HepG2 (cell line): Measurements from ENCODE around the gene PXK. TPM values are rescaled to one million over a fixed set of nuclear protein-coding genes. Genes with fewer than 3 reads are reported as not detected.

Experiments used
- ATAC-seq: fragments of 200-7000 bp; cut with Tn5 transposase; 3 replicates; pipeline ENCODE4 v1.9.1; 2020; ENCODE audit warnings: mild to moderate bottlenecking, moderate library complexity
- BruUV-seq: library from RNA; stranded (reverse); fragments of 400-500 nt; replicated peaks from 2 replicates; lab custom pipeline; 2021; lab: Mats Ljungman, UMichigan
- CTCF ChIA-PET: fragments of 300-600 bp; formaldehyde crosslinking; extraction: SDS; loops from one replicate; lab custom pipeline; 2021; ENCODE audit warnings: low total read pairs, inconsistent platforms, low intra/inter-chr PET ratio; lab: Yijun Ruan, JAX
- POLR2A ChIA-PET: fragments of 350-600 bp; sonication (Branson Sonifier 250); formaldehyde crosslinking; loops from one replicate; lab custom pipeline; 2020; ENCODE audit warnings: antibody characterized with exemption, inconsistent platforms; lab: Yijun Ruan, JAX
- DNase-seq: peaks from one replicate; pipeline ENCODE4 v3.0.0-alpha.2; 2015; ENCODE audit warnings: low spot score
- FAIRE-seq: peaks from 3 replicates; lab custom pipeline; 2011; peaks lifted over from hg19 to GRCh38; lab: Jason Lieb, UNC
- H2AFZ ChIP-seq: one replicate; pipeline ENCODE4 v1.6.1; 2011; ENCODE audit warnings: low read length, inconsistent platforms
- H3K27ac ChIP-seq: fragments of 300-600 bp; 3 replicates; pipeline ENCODE4 v1.8.0; 2011; ENCODE audit warnings: mixed run types, mild to moderate bottlenecking, mixed read lengths, low read length, inconsistent platforms; ENCODE audit not compliant: insufficient read depth; ENCODE audit errors: extremely low read length
- H3K27me3 ChIP-seq, 2 experiments: fragments of 200-600 bp in 1 of 2; 2 replicates in 1 of 2; 3 replicates in 1 of 2; pipeline versions ENCODE4 v1.6.0 to v1.8.0; 2011; ENCODE audit warnings: low read length in 2 of 2, mild to moderate bottlenecking in 2 of 2, moderate library complexity in 2 of 2, inconsistent platforms in 1 of 2; ENCODE audit not compliant: insufficient read depth in 2 of 2, control insufficient read depth in 1 of 2
- H3K36me3 ChIP-seq, 2 experiments: fragments of 200-600 bp in 1 of 2; replicated peaks in 1 of 2; 2 replicates in 1 of 2; 3 replicates in 1 of 2; pipeline versions ENCODE4 v1.5.1 to v1.8.0; 2011; ENCODE audit warnings: low read length in 2 of 2, inconsistent platforms in 1 of 2; ENCODE audit not compliant: insufficient read depth in 2 of 2, control insufficient read depth in 1 of 2
- H3K4me1 ChIP-seq: 2 replicates; pipeline ENCODE4 v1.5.1; 2012; ENCODE audit warnings: low read length, inconsistent platforms; ENCODE audit not compliant: insufficient read depth
- H3K4me2 ChIP-seq: 2 replicates; pipeline ENCODE4 v1.6.0; 2011; ENCODE audit warnings: low read depth, low read length, inconsistent platforms
- H3K4me3 ChIP-seq, 3 experiments: fragments of 200-600 bp in 1 of 3; sonication (generic), shearing (Covaris generic) in 1 of 3; replicated peaks in 1 of 3; 2 replicates each; pipeline ENCODE4 v1.5.1; 2011 to 2016; ENCODE audit warnings: low read length in 3 of 3, inconsistent platforms in 2 of 3, low read depth in 2 of 3, mild to moderate bottlenecking in 2 of 3, control low read depth in 1 of 3, mixed read lengths in 1 of 3; ENCODE audit not compliant: insufficient read depth in 1 of 3
- H3K79me2 ChIP-seq: one replicate; pipeline ENCODE4 v1.6.1; 2011; ENCODE audit warnings: low read length, inconsistent platforms; ENCODE audit not compliant: insufficient read depth
- H3K9ac ChIP-seq: 2 replicates; pipeline ENCODE4 v1.6.0; 2011; ENCODE audit warnings: mild to moderate bottlenecking, low read depth, low read length, inconsistent platforms; ENCODE audit not compliant: insufficient read depth
- H3K9me3 ChIP-seq: 2 replicates; pipeline ENCODE4 v1.5.1; 2012; ENCODE audit warnings: mild to moderate bottlenecking, low read length
- H4K20me1 ChIP-seq: 2 replicates; pipeline ENCODE4 v1.6.0; 2011; ENCODE audit warnings: inconsistent platforms, mild to moderate bottlenecking, low read length, moderate library complexity; ENCODE audit not compliant: insufficient read depth
- CBX5 ChIP-seq: sonication (generic); formaldehyde crosslinking; IDR thresholded peaks from 2 replicates; pipeline ENCODE4 v1.4.0; 2020; ENCODE audit warnings: missing genetic modification reagents, borderline replicate concordance
- DNMT1 ChIP-seq: sonication (generic); formaldehyde crosslinking; IDR thresholded peaks from 2 replicates; pipeline ENCODE4 v1.5.1; 2020; ENCODE audit warnings: mild to moderate bottlenecking, missing genetic modification reagents
- HDAC6 ChIP-seq: fragments of 200-600 bp; sonication (generic); IDR thresholded peaks from 2 replicates; pipeline ENCODE4 v1.7.0; 2017; ENCODE audit warnings: mild to moderate bottlenecking, antibody characterized with exemption, low read length, low read depth
- HNF4A ChIP-seq: sonication (generic); formaldehyde crosslinking; IDR thresholded peaks from 2 replicates; pipeline ENCODE4 v1.4.0; 2020; ENCODE audit warnings: missing genetic modification reagents
- POLR2G ChIP-seq: fragments of 200-400 bp; formaldehyde crosslinking; IDR thresholded peaks from 2 replicates; pipeline ENCODE4 v1.6.1; 2018; ENCODE audit warnings: mild to moderate bottlenecking, low read depth, low read length, moderate library complexity
- RFX3 ChIP-seq: IDR thresholded peaks from 2 replicates; pipeline ENCODE4 v1.6.1; 2016; ENCODE audit warnings: missing biosample characterization, missing genetic modification reagents
- TARDBP ChIP-seq: sonication (generic); formaldehyde crosslinking; IDR thresholded peaks from 2 replicates; pipeline ENCODE4 v1.8.0; 2022; ENCODE audit warnings: mild to moderate bottlenecking, missing genetic modification reagents
- THYN1 ChIP-seq: sonication (generic); formaldehyde crosslinking; IDR thresholded peaks from 2 replicates; pipeline ENCODE4 v1.8.1; 2023; ENCODE audit warnings: low read depth, mild to moderate bottlenecking, moderate library complexity, missing genetic modification reagents, borderline replicate concordance
- XBP1 ChIP-seq: sonication (generic); formaldehyde crosslinking; IDR thresholded peaks from 2 replicates; pipeline ENCODE4 v1.5.0; 2020; ENCODE audit warnings: missing genetic modification reagents
- ZNF224 ChIP-seq: sonication (generic); formaldehyde crosslinking; IDR thresholded peaks from 2 replicates; pipeline ENCODE4 v1.5.0; 2020; ENCODE audit warnings: mild to moderate bottlenecking, missing genetic modification reagents
- ZNF343 ChIP-seq: sonication (generic); formaldehyde crosslinking; IDR thresholded peaks from 2 replicates; pipeline ENCODE4 v1.4.0; 2020; ENCODE audit warnings: mild to moderate bottlenecking, missing genetic modification reagents
- ZSCAN20 ChIP-seq: sonication (generic); formaldehyde crosslinking; IDR thresholded peaks from 2 replicates; pipeline ENCODE4 v1.4.0; 2020; ENCODE audit warnings: missing genetic modification reagents, mild to moderate bottlenecking, borderline replicate concordance
- WGBS: methylation state at CpG from one replicate; pipeline ENCODE4 v1.1.6; 2017; ENCODE audit warnings: low lambda C conversion rate; 5-methylcytosine and 5-hydroxymethylcytosine counted together
- in situ Hi-C: cut with HindIII; loops from 2 replicates; pipeline ENCODE4 v1.10.0; 2017; ENCODE audit warnings: low pct_unique_long_range_greater_than_20kb; ENCODE audit not compliant: extremely low pct_ligation_motif_present
- intact Hi-C: fragments of 100-400 bp; cut with micrococcal nuclease; formaldehyde crosslinking; loops from one replicate; pipeline ENCODE4 v1.10.0; 2022; ENCODE audit not compliant: unreplicated experiment
- polyA plus RNA-seq, 8 experiments: library from polyadenylated mRNA; depleted of rRNA in 3 of 8; stranded (reverse) in 7 of 8; unstranded in 1 of 8; fragments of >200 nt; fragmentation: Illumina TruSeq in 4 of 8; extraction: Trizol in 4 of 8; gene quantifications; 2 replicates each; pipeline versions ENCODE4 v1.2.1 to v1.2.3, GENCODE V29; 2011 to 2016; ENCODE audit warnings: low read depth in 4 of 8, missing spikeins in 1 of 8, mixed read lengths in 1 of 8; ENCODE audit not compliant: insufficient read depth in 1 of 8
- total RNA-seq, 5 experiments: library from RNA; depleted of rRNA; stranded (reverse); fragments of >200 nt; fragmentation: Illumina TruSeq; extraction: Trizol; gene quantifications; 2 replicates each; pipeline ENCODE4 v1.2.3, GENCODE V29; 2016; ENCODE audit warnings: low read depth in 1 of 5
- TF ChIP-seq, protein P1 (sequence below): sonication (generic); formaldehyde crosslinking; IDR thresholded peaks from 2 replicates; pipeline ENCODE4 v1.4.0; 2020; ENCODE audit warnings: missing genetic modification reagents, low read depth, mild to moderate bottlenecking, borderline replicate concordance
- TF ChIP-seq, protein P2 (sequence below): sonication (generic); formaldehyde crosslinking; conservative IDR thresholded peaks from 2 replicates; pipeline ENCODE4 v1.8.0; 2022; ENCODE audit warnings: low read depth, missing genetic modification reagents
- TF ChIP-seq, protein P3 (sequence below): sonication (generic); formaldehyde crosslinking; IDR thresholded peaks from 2 replicates; pipeline ENCODE4 v1.8.0; 2022; ENCODE audit warnings: mild to moderate bottlenecking, missing genetic modification reagents; ENCODE audit not compliant: insufficient replicate concordance

Gene PXK
- total and polyA plus RNA-seq, 2 of the 13 experiments (the other 11 are each of a cell fraction or from before 2014, with no cell fraction given): 6.4 to 18.6 TPM

DNA sequence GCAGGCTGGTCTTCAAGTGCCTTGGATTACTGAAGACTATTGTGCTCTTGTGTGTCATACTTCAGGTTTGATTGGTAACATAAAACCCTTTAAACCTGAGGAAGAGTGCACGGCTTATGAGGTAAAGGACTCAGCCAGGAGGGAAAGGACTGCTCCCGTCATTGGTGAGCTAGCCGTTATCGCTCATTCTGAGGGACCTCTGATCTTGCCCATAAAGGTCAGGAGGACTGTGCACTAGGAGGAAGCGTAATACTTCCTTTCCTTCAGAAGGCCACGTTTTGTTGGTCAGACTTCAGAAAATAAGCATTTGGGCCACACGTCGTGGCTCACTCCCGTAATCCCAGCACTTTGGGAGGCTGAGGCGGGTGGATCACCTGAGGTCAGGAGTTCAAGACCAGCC, 37.7 kb downstream of the PXK start:
- Histone ChIP-seq H3K4me1 (0 out of 2 replicates have a peak, but pooled peaks cover 6% of the 10 kb centered on the region), H3K27ac (no peak overlapping the region), H3K4me2 (no peak overlapping the region), H3K27me3 (no peaks in the 10 kb centered on the region), H3K9ac (no peak overlapping the region), H3K36me3 (no peaks in the 10 kb centered on the region), H3K79me2 (no peaks in the 10 kb centered on the region), H3K4me3 (no peak overlapping the region), H3K9me3 (no peaks in the 10 kb centered on the region), H2AFZ (no peak overlapping the region), H4K20me1 (no peaks in the 10 kb centered on the region)
- no TSS peak for BruUV-seq
- ATAC-seq (no peak), FAIRE-seq (no peak), DNase-seq (no peak)
- POLR2A ChIA-PET: no interaction called here
- TF ChIP-seq DNMT1 (no peak), POLR2G (no peak), TARDBP (no peak), THYN1 (CRISPR knock-in tag) (no peak), ZNF224 (CRISPR knock-in tag) (no peak)
- TF ChIP-seq, protein P1, sequence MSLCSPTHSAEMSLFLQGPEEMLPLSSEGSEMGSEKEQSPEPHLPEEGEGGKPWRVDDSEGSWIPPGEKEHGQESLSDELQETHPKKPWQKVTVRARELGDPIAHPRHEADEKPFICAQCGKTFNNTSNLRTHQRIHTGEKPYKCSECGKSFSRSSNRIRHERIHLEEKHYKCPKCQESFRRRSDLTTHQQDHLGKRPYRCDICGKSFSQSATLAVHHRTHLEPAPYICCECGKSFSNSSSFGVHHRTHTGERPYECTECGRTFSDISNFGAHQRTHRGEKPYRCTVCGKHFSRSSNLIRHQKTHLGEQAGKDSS (CRISPR knock-in tag): no peak
- intact Hi-C loops: no loop called here
- 98% methylated on average over 10 of the region's 10 CpGs for WGBS
- CTCF ChIA-PET: no interaction called here
- in situ Hi-C loops: no loop called here

DNA sequence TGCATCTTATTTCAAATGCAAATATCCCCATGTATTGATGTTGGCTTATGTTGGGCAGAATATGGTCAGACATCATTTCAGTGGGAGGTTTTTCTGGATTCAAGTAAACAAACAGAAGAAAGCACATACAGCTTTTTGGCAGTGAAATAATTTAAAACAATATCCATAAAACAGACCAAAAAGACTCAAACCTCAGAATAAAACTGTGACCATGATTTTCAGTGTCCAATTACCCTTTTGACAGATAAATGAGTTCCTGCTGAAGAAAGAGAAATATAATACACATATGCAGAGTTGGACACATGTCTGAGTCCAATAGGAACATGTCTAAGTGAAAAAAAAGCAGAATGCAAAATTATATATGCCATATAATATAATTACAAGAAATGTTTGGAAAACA, 39.1 kb downstream of the PXK start:
- no peak for DNase-seq
- CTCF ChIA-PET: no interaction called here
- no peak overlapping the region for H2AFZ ChIP-seq
- no peak overlapping the region for H3K9ac ChIP-seq
- in situ Hi-C loops (no loop called here), intact Hi-C loops (no loop called here)
- no peak overlapping the region for H3K4me3 ChIP-seq
- ATAC-seq: no peak
- H3K79me2 ChIP-seq: no peaks in the 10 kb centered on the region
- H3K9me3 ChIP-seq: no peaks in the 10 kb centered on the region
- no peak for FAIRE-seq
- no peaks in the 10 kb centered on the region for H4K20me1 ChIP-seq
- 0 out of 2 replicates have a peak, but pooled peaks cover 2% of the 10 kb centered on the region for H3K4me1 ChIP-seq
- BruUV-seq: no TSS peak
- POLR2A ChIA-PET: no interaction called here
- no peak overlapping the region for H3K27ac ChIP-seq
- no peaks in the 10 kb centered on the region for H3K27me3 ChIP-seq
- H3K4me2 ChIP-seq: no peak overlapping the region
- H3K36me3 ChIP-seq: no peaks in the 10 kb centered on the region
- no peak for TF ChIP-seq XBP1 (CRISPR knock-in tag)
- TF ChIP-seq, protein P2, sequence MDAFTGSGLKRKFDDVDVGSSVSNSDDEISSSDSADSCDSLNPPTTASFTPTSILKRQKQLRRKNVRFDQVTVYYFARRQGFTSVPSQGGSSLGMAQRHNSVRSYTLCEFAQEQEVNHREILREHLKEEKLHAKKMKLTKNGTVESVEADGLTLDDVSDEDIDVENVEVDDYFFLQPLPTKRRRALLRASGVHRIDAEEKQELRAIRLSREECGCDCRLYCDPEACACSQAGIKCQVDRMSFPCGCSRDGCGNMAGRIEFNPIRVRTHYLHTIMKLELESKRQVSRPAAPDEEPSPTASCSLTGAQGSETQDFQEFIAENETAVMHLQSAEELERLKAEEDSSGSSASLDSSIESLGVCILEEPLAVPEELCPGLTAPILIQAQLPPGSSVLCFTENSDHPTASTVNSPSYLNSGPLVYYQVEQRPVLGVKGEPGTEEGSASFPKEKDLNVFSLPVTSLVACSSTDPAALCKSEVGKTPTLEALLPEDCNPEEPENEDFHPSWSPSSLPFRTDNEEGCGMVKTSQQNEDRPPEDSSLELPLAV (CRISPR knock-in tag): no peak
- no peak for TF ChIP-seq POLR2G
- TF ChIP-seq, protein P3, sequence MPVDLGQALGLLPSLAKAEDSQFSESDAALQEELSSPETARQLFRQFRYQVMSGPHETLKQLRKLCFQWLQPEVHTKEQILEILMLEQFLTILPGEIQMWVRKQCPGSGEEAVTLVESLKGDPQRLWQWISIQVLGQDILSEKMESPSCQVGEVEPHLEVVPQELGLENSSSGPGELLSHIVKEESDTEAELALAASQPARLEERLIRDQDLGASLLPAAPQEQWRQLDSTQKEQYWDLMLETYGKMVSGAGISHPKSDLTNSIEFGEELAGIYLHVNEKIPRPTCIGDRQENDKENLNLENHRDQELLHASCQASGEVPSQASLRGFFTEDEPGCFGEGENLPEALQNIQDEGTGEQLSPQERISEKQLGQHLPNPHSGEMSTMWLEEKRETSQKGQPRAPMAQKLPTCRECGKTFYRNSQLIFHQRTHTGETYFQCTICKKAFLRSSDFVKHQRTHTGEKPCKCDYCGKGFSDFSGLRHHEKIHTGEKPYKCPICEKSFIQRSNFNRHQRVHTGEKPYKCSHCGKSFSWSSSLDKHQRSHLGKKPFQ: no peak
- TF ChIP-seq CBX5 (CRISPR knock-in tag): no peak
- no peak for TF ChIP-seq ZSCAN20 (CRISPR knock-in tag)
- no peak for TF ChIP-seq RFX3
- no peak for TF ChIP-seq HDAC6
- no peak for TF ChIP-seq HNF4A
- no peak for TF ChIP-seq ZNF343 (CRISPR knock-in tag)
- TF ChIP-seq, all 625 proteins: peak for 0
